ENCODE measurements around the gene C12orf60. TPM values are rescaled to one million over a fixed set of nuclear protein-coding genes. Genes with fewer than 3 reads are reported as not detected.

C12orf60 gene
- total RNA-seq, 6 experiments from 2014 or later: 0.38 to 0.83 (median 0.64) TPM

DNA sequence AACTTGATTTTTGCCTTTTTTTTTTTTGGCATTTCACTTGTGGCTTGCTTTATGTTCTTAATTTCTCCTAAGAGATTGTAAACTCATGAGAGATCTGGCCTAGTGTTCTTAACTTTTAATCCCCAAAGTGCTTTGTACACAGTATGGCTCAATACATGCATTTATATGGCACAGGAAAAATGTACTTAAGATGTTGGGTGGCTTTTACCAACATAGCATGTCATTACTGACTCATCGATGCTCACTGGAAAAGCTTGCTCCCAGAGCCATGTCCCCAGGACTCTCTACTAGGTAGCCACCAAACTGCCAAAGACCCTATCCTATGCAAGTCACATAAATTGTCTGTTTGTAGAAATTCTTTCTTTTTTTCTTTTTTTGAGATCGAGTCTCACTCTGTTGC, 23.6 kb downstream of the C12orf60 start:
- no peak overlapping the region for H3K4me3 Mint-ChIP-seq
- no peaks in the 10 kb centered on the region for H3K9me3 Mint-ChIP-seq
- TF ChIP-seq CTCF (IDR thresholded peaks at IDR 0.05): no peak
- no peaks in the 10 kb centered on the region for H3K36me3 Mint-ChIP-seq (ENCODE audit: low read depth)
- DNase-seq: no peak
- no peaks in the 10 kb centered on the region for H3K27me3 Mint-ChIP-seq (ENCODE audit: insufficient read depth)
- H3K27ac Mint-ChIP-seq: no peak overlapping the region
- H3K4me1 Mint-ChIP-seq (ENCODE audit: low read depth): peaks cover 16% of the 10 kb centered on the region

- DNase-seq: no peak
- H3K36me3 Mint-ChIP-seq (ENCODE audit: low read depth): no peaks in the 10 kb centered on the region
- H3K27ac Mint-ChIP-seq: no peak overlapping the region
- TF ChIP-seq CTCF (IDR thresholded peaks at IDR 0.05): no peak
- H3K9me3 Mint-ChIP-seq: no peaks in the 10 kb centered on the region
- H3K4me3 Mint-ChIP-seq: no peak overlapping the region
- peaks cover 21% of the 10 kb centered on the region for H3K4me1 Mint-ChIP-seq (ENCODE audit: low read depth)
- no peaks in the 10 kb centered on the region for H3K27me3 Mint-ChIP-seq (ENCODE audit: insufficient read depth)
Measured at GRCh38 chr12:14828892-14829291, 25.4 kb downstream of the C12orf60 start.

GRCh38 chr12:14833336-14833735, 29.9 kb downstream of the C12orf60 start:
- no peak for DNase-seq
- Mint-ChIP-seq H3K9me3 (no peaks in the 10 kb centered on the region), H3K27ac (no peak overlapping the region), H3K36me3 (ENCODE audit: low read depth) (no peaks in the 10 kb centered on the region), H3K4me1 (ENCODE audit: low read depth) (peaks cover 45% of the 10 kb centered on the region), H3K27me3 (ENCODE audit: insufficient read depth) (no peaks in the 10 kb centered on the region), H3K4me3 (no peak overlapping the region)
- TF ChIP-seq CTCF (IDR thresholded peaks at IDR 0.05): no peak

DNA sequence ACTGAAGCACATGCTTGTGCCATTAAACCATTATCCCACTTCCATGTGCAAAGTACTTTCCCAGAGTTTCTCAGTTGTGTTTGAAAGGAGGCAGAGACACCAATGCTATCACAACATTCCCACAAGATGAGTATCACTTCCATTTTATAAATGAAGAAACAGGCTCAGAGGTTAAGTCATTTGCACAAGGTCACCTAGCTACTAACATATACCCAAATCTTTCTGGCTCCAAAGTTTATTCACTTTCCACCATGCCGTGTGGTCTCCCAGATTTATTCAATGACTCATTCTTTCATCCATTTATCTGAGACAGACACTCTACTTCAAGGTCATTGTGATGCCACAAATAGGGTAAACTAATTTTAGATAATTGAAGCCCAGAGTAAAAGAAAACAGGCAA, 30.5 kb downstream of the C12orf60 start:
- no peak overlapping the region for H3K4me3 Mint-ChIP-seq
- no peaks in the 10 kb centered on the region for H3K36me3 Mint-ChIP-seq (ENCODE audit: low read depth)
- H3K4me1 Mint-ChIP-seq (ENCODE audit: low read depth): peaks cover 45% of the 10 kb centered on the region
- H3K9me3 Mint-ChIP-seq: no peaks in the 10 kb centered on the region
- DNase-seq: no peak
- no peak for TF ChIP-seq CTCF (IDR thresholded peaks at IDR 0.05)
- no peaks in the 10 kb centered on the region for H3K27me3 Mint-ChIP-seq (ENCODE audit: insufficient read depth)
- H3K27ac Mint-ChIP-seq: no peak overlapping the region

GRCh38 chr12:14834509-14834908, 31.0 kb downstream of the C12orf60 start:
- DNase-seq: no peak
- no peaks in the 10 kb centered on the region for H3K36me3 Mint-ChIP-seq (ENCODE audit: low read depth)
- H3K27ac Mint-ChIP-seq: no peak overlapping the region
- no peak for TF ChIP-seq CTCF (IDR thresholded peaks at IDR 0.05)
- no peaks in the 10 kb centered on the region for H3K9me3 Mint-ChIP-seq
- H3K27me3 Mint-ChIP-seq (ENCODE audit: insufficient read depth): no peaks in the 10 kb centered on the region
- peaks cover 45% of the 10 kb centered on the region for H3K4me1 Mint-ChIP-seq (ENCODE audit: low read depth)
- no peak overlapping the region for H3K4me3 Mint-ChIP-seq

Measured in HFFc6 (cell line).